A549 (cell line): ENCODE data around the gene ABHD2. TPM values are rescaled to one million over a fixed set of nuclear protein-coding genes. Genes with fewer than 3 reads are reported as not detected.

ENCODE experiments used
- BCL3 ChIP-seq: fragments of >200 bp; sonication (Bioruptor Twin); formaldehyde crosslinking; IDR thresholded peaks from 3 replicates; pipeline ENCODE4 v1.6.1; 2016
- CBX2 ChIP-seq: fragments of 200-600 bp; sonication (generic); IDR thresholded peaks from 2 replicates; pipeline ENCODE4 v1.6.1; 2016; ENCODE audit warnings: low read depth, mild to moderate bottlenecking, borderline replicate concordance
- CEBPB ChIP-seq, 2 experiments: fragments of >200 bp in 1 of 2; sonication (Bioruptor Twin) in 1 of 2; formaldehyde crosslinking in 1 of 2; IDR thresholded peaks; 2 replicates each; pipeline ENCODE4 v1.6.1; 2012 to 2016
- CHD2 ChIP-seq: fragments of 150-350 bp; IDR thresholded peaks from 2 replicates; pipeline ENCODE4 v1.6.1; 2014; ENCODE audit warnings: low read length; ENCODE audit not compliant: partially characterized antibody
- CHD4 ChIP-seq: fragments of 200-600 bp; sonication (generic); IDR thresholded peaks from 2 replicates; pipeline ENCODE4 v1.6.1; 2016; ENCODE audit warnings: antibody characterized with exemption, mild to moderate bottlenecking, borderline replicate concordance
- E2F6 ChIP-seq: IDR thresholded peaks from 2 replicates; pipeline ENCODE4 v1.6.1; 2012; ENCODE audit warnings: low read depth, borderline replicate concordance
- ELK1 ChIP-seq: fragments of 150-350 bp; IDR thresholded peaks from 2 replicates; pipeline ENCODE4 v1.6.1; 2014; ENCODE audit warnings: low read depth, mild to moderate bottlenecking, low read length
- FOSB ChIP-seq: fragments of 250-450 bp; sonication (Bioruptor Pico); IDR thresholded peaks from 2 replicates; pipeline ENCODE4 v1.5.0; 2020; ENCODE audit warnings: mild to moderate bottlenecking, moderate library complexity
- FOSL2 ChIP-seq, 2 experiments: fragments of 450-650 bp in 1 of 2; fragments of >200 bp in 1 of 2; sonication (Bioruptor Twin) in 1 of 2; formaldehyde crosslinking; IDR thresholded peaks; 2 replicates each; pipeline versions ENCODE4 v1.5.0 to v1.6.1; 2016 to 2020; ENCODE audit warnings: mild to moderate bottlenecking in 1 of 2, moderate library complexity in 1 of 2
- GATA3 ChIP-seq: IDR thresholded peaks from 2 replicates; pipeline ENCODE4 v1.6.1; 2012; ENCODE audit warnings: borderline replicate concordance
- HEYL ChIP-seq: fragments of 250-450 bp; sonication (Bioruptor Pico); IDR thresholded peaks from 2 replicates; pipeline ENCODE4 v1.8.0; 2021; ENCODE audit warnings: mild to moderate bottlenecking, moderate library complexity
- HOXB13 ChIP-seq: fragments of 250-450 bp; sonication (Bioruptor Pico); IDR thresholded peaks from 2 replicates; pipeline ENCODE4 v1.5.0; 2020; ENCODE audit warnings: low read depth, mild to moderate bottlenecking, moderate library complexity
- HOXB5 ChIP-seq: fragments of 250-450 bp; sonication (Bioruptor Pico); IDR thresholded peaks from 2 replicates; pipeline ENCODE4 v1.5.0; 2020; ENCODE audit warnings: mild to moderate bottlenecking, moderate library complexity
- JUN ChIP-seq, 2 experiments: fragments of >200 bp; sonication (Bioruptor Twin); formaldehyde crosslinking; IDR thresholded peaks; 2 replicates in 1 of 2; 3 replicates in 1 of 2; pipeline ENCODE4 v1.6.1; 2016 to 2017
- JUNB ChIP-seq: fragments of >200 bp; sonication (Bioruptor Twin); formaldehyde crosslinking; IDR thresholded peaks from 2 replicates; pipeline ENCODE4 v1.6.1; 2016
- MAFK ChIP-seq: fragments of 450-650 bp; IDR thresholded peaks from 2 replicates; pipeline ENCODE4 v1.6.1; 2014; ENCODE audit not compliant: partially characterized antibody
- MAZ ChIP-seq: fragments of 150-350 bp; IDR thresholded peaks from 2 replicates; pipeline ENCODE4 v1.6.1; 2014; ENCODE audit warnings: antibody characterized with exemption, low read depth, low read length, borderline replicate concordance
- MYC ChIP-seq: IDR thresholded peaks from 2 replicates; pipeline ENCODE4 v1.6.1; 2012; ENCODE audit warnings: mild to moderate bottlenecking, inconsistent platforms, low read length, improper control_type of control experiment, borderline replicate concordance
- NR3C1 ChIP-seq: fragments of >200 bp; sonication (Bioruptor Twin); formaldehyde crosslinking; IDR thresholded peaks from 3 replicates; pipeline ENCODE4 v1.6.1; 2017
- PBX3 ChIP-seq: IDR thresholded peaks from 2 replicates; pipeline ENCODE4 v1.6.1; 2012
- PHF8 ChIP-seq: fragments of 200-600 bp; sonication (generic); IDR thresholded peaks from 2 replicates; pipeline ENCODE4 v1.6.1; 2016; ENCODE audit warnings: low read depth, mild to moderate bottlenecking, antibody characterized with exemption, moderate library complexity, borderline replicate concordance
- RAD21 ChIP-seq, 2 experiments: fragments of >200 bp in 1 of 2; sonication (Bioruptor Twin) in 1 of 2; formaldehyde crosslinking in 1 of 2; IDR thresholded peaks in 1 of 2; conservative IDR thresholded peaks in 1 of 2; 2 replicates in 1 of 2; 3 replicates in 1 of 2; pipeline ENCODE4 v1.6.1; 2012 to 2018; ENCODE audit warnings: inconsistent platforms in 1 of 2
- RFX5 ChIP-seq: fragments of 450-650 bp; IDR thresholded peaks from 2 replicates; pipeline ENCODE4 v1.7.1; 2014; ENCODE audit warnings: antibody characterized with exemption, mild to moderate bottlenecking, moderate library complexity
- RNF2 ChIP-seq: fragments of 200-600 bp; sonication (generic); IDR thresholded peaks from 2 replicates; pipeline ENCODE4 v1.6.1; 2016; ENCODE audit warnings: low read depth, mild to moderate bottlenecking, antibody characterized with exemption, moderate library complexity, borderline replicate concordance
- SREBF2 ChIP-seq: fragments of 450-650 bp; IDR thresholded peaks from 2 replicates; pipeline ENCODE4 v1.6.1; 2014; ENCODE audit warnings: mild to moderate bottlenecking, moderate library complexity
- TFCP2L1 ChIP-seq: fragments of 250-450 bp; sonication (Bioruptor Pico); IDR thresholded peaks from 2 replicates; pipeline ENCODE4 v1.5.0; 2021; ENCODE audit warnings: mild to moderate bottlenecking
- TP53 ChIP-seq: fragments of 250-450 bp; sonication (Bioruptor Pico); IDR thresholded peaks from 2 replicates; pipeline ENCODE4 v1.5.0; 2021; ENCODE audit warnings: mild to moderate bottlenecking, moderate library complexity
- ZFP36 ChIP-seq: fragments of 450-650 bp; IDR thresholded peaks from 2 replicates; pipeline ENCODE4 v1.6.1; 2014; ENCODE audit warnings: borderline replicate concordance; ENCODE audit not compliant: partially characterized antibody
- polyA plus RNA-seq, 4 experiments: library from polyadenylated mRNA; depleted of rRNA in 3 of 4; stranded (reverse); fragments of >200 nt; fragmentation: RNase III in 1 of 4; extraction: RNeasy Plus Mini Kit Qiagen cat#74134 plus additional on column Dnase treatment in 1 of 4; gene quantifications; 2 replicates in 3 of 4; 3 replicates in 1 of 4; pipeline ENCODE4 v1.2.3, GENCODE V29; 2011 to 2017
- TF ChIP-seq, protein P1 (sequence below): fragments of 250-450 bp; sonication (Bioruptor Pico); IDR thresholded peaks from 2 replicates; pipeline ENCODE4 v1.5.0; 2021; ENCODE audit warnings: mild to moderate bottlenecking, moderate library complexity, borderline replicate concordance
- TF ChIP-seq, protein P2 (sequence below): fragments of >200 bp; sonication (Bioruptor Twin); formaldehyde crosslinking; IDR thresholded peaks from 2 replicates; pipeline ENCODE4 v1.6.1; 2016
- TF ChIP-seq, protein P3 (sequence below): fragments of 450-650 bp; IDR thresholded peaks from 2 replicates; pipeline ENCODE4 v1.6.1; 2014; ENCODE audit warnings: antibody characterized with exemption
- TF ChIP-seq, protein P4 (sequence below): fragments of 250-450 bp; sonication (Bioruptor Pico); IDR thresholded peaks from 2 replicates; pipeline ENCODE4 v1.5.0; 2020; ENCODE audit warnings: low read depth, mild to moderate bottlenecking, moderate library complexity
- TF ChIP-seq, protein P5 (sequence below): IDR thresholded peaks from 2 replicates; pipeline ENCODE4 v1.6.1; 2012

The ABHD2 gene
- polyA plus RNA-seq, 2 of the 4 experiments (the other 2 are of a cell fraction): 36.2 to 63.3 TPM

DNA sequence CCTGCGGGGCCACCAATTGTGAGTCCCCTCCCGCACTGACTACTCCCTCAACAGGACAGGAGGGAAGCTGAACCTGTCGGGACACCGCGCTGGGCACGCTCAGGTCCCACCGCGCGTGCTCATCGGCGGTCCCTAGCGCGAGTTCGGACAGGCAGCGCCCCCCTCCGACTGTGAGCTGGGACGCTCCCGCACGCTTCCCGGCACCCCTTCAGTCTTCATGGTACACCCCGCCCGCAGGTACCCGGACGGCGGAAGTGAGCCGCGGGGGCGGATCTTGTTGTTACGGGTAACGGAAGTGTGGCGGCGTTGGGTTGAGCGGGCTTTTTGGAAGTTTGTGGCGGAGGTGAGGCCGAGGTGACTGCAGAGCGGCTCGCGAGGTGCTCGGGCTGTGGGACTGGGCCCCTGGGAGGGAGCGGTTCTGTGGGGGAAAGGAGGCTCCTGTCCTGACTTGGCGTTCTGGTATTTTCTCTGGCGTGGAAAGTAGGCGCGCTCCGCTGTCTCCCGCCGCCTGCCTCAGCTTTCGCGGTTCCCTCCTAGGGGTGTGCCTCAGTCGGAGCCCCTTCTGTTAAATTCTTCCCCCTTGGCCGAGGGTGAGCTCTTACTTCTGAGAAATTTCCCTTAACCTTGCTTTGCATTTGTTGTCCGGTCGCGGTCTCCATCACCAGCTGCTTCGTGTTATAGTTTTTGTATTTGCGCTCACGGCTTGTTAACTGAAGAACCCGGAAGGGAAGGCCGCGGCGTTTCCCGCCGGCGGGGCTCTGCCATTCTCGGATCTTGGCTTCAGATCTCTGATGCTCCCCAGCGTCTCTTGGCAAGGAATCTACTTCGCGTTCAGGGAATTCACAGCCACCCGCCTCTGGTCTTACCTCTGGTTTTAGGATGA, 155.7 kb downstream of the ABHD2 start, which contains the start of gene FANCI (continued):
- TF ChIP-seq, protein P1, sequence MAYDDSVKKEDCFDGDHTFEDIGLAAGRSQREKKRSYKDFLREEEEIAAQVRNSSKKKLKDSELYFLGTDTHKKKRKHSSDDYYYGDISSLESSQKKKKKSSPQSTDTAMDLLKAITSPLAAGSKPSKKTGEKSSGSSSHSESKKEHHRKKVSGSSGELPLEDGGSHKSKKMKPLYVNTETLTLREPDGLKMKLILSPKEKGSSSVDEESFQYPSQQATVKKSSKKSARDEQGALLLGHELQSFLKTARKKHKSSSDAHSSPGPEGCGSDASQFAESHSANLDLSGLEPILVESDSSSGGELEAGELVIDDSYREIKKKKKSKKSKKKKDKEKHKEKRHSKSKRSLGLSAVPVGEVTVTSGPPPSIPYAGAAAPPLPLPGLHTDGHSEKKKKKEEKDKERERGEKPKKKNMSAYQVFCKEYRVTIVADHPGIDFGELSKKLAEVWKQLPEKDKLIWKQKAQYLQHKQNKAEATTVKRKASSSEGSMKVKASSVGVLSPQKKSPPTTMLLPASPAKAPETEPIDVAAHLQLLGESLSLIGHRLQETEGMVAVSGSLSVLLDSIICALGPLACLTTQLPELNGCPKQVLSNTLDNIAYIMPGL (CRISPR knock-in tag): no peak
- 0 out of 2 replicates have a peak, but pooled peaks have one; percentile 38 for TF ChIP-seq RFX5
- no peak for TF ChIP-seq CBX2
- no peak for TF ChIP-seq MAFK
- TF ChIP-seq, protein P2, sequence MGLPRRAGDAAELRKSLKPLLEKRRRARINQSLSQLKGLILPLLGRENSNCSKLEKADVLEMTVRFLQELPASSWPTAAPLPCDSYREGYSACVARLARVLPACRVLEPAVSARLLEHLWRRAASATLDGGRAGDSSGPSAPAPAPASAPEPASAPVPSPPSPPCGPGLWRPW: no peak
- no peak for TF ChIP-seq NR3C1
- TF ChIP-seq BCL3: no peak
- no peak for TF ChIP-seq FOSL2 (IDR thresholded peaks at IDR 0.05)
- no peak for TF ChIP-seq FOSL2 (CRISPR knock-in tag; IDR thresholded peaks at IDR 0.05)
- no peak for TF ChIP-seq HOXB5 (CRISPR knock-in tag)
- peak; percentile 13; the same call in 1 of the 2 replicates for TF ChIP-seq MYC
- no peak for TF ChIP-seq RNF2
- peak; percentile 82 for TF ChIP-seq E2F6
- peak; percentile 28; the same call in 1 of the 2 replicates for TF ChIP-seq HOXB13 (CRISPR knock-in tag)
- TF ChIP-seq TFCP2L1: no peak
- TF ChIP-seq RAD21 (conservative IDR thresholded peaks at IDR 0.05 in 1 of 2, IDR thresholded peaks at IDR 0.05 in 1 of 2): peak; percentile 67 to 77
- TF ChIP-seq SREBF2: no peak
- TF ChIP-seq, protein P3, sequence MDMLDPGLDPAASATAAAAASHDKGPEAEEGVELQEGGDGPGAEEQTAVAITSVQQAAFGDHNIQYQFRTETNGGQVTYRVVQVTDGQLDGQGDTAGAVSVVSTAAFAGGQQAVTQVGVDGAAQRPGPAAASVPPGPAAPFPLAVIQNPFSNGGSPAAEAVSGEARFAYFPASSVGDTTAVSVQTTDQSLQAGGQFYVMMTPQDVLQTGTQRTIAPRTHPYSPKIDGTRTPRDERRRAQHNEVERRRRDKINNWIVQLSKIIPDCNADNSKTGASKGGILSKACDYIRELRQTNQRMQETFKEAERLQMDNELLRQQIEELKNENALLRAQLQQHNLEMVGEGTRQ: no peak; the same call in 1 of the 2 replicates
- TF ChIP-seq JUNB: no peak
- no peak for TF ChIP-seq CHD2
- TF ChIP-seq PHF8: peak; percentile 40
- TF ChIP-seq FOSB (CRISPR knock-in tag): no peak
- TF ChIP-seq HEYL (CRISPR knock-in tag): no peak
- TF ChIP-seq CEBPB (IDR thresholded peaks at IDR 0.05): no peak
- TF ChIP-seq GATA3: peak; percentile 70
- no peak for TF ChIP-seq ELK1
- TF ChIP-seq, protein P4, sequence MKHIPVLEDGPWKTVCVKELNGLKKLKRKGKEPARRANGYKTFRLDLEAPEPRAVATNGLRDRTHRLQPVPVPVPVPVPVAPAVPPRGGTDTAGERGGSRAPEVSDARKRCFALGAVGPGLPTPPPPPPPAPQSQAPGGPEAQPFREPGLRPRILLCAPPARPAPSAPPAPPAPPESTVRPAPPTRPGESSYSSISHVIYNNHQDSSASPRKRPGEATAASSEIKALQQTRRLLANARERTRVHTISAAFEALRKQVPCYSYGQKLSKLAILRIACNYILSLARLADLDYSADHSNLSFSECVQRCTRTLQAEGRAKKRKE (CRISPR knock-in tag): no peak
- no peak for TF ChIP-seq ZFP36
- TF ChIP-seq, protein P5, sequence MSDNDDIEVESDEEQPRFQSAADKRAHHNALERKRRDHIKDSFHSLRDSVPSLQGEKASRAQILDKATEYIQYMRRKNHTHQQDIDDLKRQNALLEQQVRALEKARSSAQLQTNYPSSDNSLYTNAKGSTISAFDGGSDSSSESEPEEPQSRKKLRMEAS: peak; percentile 97
- no peak for TF ChIP-seq MAZ
- no peak for TF ChIP-seq PBX3
- no peak; the same call in 1 of the 2 replicates for TF ChIP-seq TP53 (CRISPR knock-in tag)
- TF ChIP-seq CHD4: no peak
- TF ChIP-seq JUN (IDR thresholded peaks at IDR 0.05): peak; percentile 45 to 90; a peak in 4 of 5 replicates
- TF ChIP-seq, all 56 proteins: peak for 15
